Subcutaneous abdominal adipose tissue (tissue), 5 donors: Measurements from ENCODE around the gene SDSL.

Source experiments
- H3K27ac ChIP-seq: one replicate; pipeline ENCODE4 v1.7.0; 2013; ENCODE audit warnings: low read depth, mild to moderate bottlenecking, inconsistent platforms, low read length, moderate library complexity
- H3K27me3 ChIP-seq, 5 donors: one replicate each; pipeline ENCODE4 v1.7.0; 2013; ENCODE audit warnings: low read length in 5 of 5, inconsistent platforms in 1 of 5; ENCODE audit not compliant: control insufficient read depth in 5 of 5, insufficient read depth in 4 of 5
- H3K36me3 ChIP-seq, 5 donors: one replicate each; pipeline ENCODE4 v1.7.0; 2013; ENCODE audit warnings: low read length in 5 of 5; ENCODE audit not compliant: control insufficient read depth in 5 of 5, insufficient read depth in 5 of 5
- H3K4me1 ChIP-seq, 5 donors: one replicate each; pipeline ENCODE4 v1.7.0; 2013; ENCODE audit warnings: low read length in 5 of 5, mild to moderate bottlenecking in 3 of 5, moderate library complexity in 1 of 5; ENCODE audit not compliant: control insufficient read depth in 5 of 5, insufficient read depth in 5 of 5
- H3K4me3 ChIP-seq, 5 donors: one replicate each; pipeline ENCODE4 v1.7.0; 2013; ENCODE audit warnings: low read length in 5 of 5, low read depth in 1 of 5
- H3K9ac ChIP-seq, 5 donors: one replicate each; pipeline ENCODE4 v1.7.0; 2013; ENCODE audit warnings: low read length in 5 of 5, mild to moderate bottlenecking in 4 of 5, moderate library complexity in 3 of 5
- H3K9me3 ChIP-seq, 5 donors: one replicate each; pipeline ENCODE4 v1.7.0; 2013; ENCODE audit warnings: low read length in 5 of 5; ENCODE audit not compliant: control insufficient read depth in 5 of 5
- donor health status: healthy.
- donor health status: healthy.
- donor health status: healthy.
- donor health status: healthy.
- donor health status: healthy.

SDSL gene

GRCh38 chr12:113416091-113416754 lies 6.0 kb upstream of the SDSL start:
- Histone ChIP-seq H3K4me3 (no peak overlapping the region), H3K9me3 (no peaks in the 10 kb centered on the region), H3K9ac (no peak overlapping the region), H3K27me3 (no peaks in the 10 kb centered on the region), H3K36me3 (no peaks in the 10 kb centered on the region), H3K4me1 (peaks cover 0 to 14% (median 3%) of the 10 kb centered on the region in 5 donors), H3K27ac (peak overlapping the region; percentile 6)

DNA sequence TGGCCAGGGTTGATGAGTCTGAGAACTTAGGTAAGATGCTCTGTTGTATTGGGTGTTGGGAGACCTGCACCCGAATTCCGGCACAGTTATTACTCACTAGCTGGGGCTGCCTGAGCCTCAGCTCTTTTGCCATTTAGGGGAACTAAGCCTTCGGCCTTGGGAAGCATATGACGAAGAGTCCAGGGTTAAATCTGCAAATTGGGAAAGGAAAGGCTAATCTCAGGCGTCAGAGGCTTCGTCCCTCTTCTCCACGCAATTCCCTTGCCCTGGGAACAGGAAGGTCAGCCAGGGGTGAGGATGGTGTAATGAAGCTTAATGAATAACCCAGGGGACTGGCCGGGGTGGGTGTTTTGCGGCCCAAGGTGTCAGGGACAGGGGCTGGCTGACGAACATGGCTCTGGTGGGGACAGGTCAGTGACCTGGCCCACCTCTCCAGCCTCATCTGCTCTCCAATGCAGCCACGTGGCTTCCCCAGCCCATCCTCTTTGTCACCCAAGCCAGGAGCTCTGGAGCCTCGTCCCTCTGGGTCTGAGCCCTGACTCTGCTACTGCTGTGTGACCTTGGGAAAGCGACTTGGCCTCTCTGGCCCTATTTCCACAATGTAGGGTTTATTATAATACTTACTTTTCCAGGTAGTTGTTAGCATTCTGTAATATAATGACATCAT lies 3.8 kb upstream of the SDSL start:
- peak overlapping the region in 1 of 5 donors; percentile 50 for H3K9ac ChIP-seq
- H3K9me3 ChIP-seq, result no peaks in the 10 kb centered on the region
- H3K27me3 ChIP-seq, result no peaks in the 10 kb centered on the region
- H3K4me3 ChIP-seq, result no peak overlapping the region
- H3K4me1 ChIP-seq, result peaks cover 6 to 34% (median 17%) of the 10 kb centered on the region in 5 donors
- H3K36me3 ChIP-seq, result no peaks in the 10 kb centered on the region
- no peak overlapping the region for H3K27ac ChIP-seq

- Histone ChIP-seq H3K27me3 (no peaks in the 10 kb centered on the region), H3K36me3 (no peaks in the 10 kb centered on the region), H3K9ac (no peak overlapping the region), H3K27ac (no peak overlapping the region), H3K9me3 (no peaks in the 10 kb centered on the region), H3K4me1 (peaks cover 4 to 34% (median 16%) of the 10 kb centered on the region in 5 donors), H3K4me3 (no peak overlapping the region)
Measured at GRCh38 chr12:113420996-113421595, 1.1 kb upstream of the SDSL start.

DNA sequence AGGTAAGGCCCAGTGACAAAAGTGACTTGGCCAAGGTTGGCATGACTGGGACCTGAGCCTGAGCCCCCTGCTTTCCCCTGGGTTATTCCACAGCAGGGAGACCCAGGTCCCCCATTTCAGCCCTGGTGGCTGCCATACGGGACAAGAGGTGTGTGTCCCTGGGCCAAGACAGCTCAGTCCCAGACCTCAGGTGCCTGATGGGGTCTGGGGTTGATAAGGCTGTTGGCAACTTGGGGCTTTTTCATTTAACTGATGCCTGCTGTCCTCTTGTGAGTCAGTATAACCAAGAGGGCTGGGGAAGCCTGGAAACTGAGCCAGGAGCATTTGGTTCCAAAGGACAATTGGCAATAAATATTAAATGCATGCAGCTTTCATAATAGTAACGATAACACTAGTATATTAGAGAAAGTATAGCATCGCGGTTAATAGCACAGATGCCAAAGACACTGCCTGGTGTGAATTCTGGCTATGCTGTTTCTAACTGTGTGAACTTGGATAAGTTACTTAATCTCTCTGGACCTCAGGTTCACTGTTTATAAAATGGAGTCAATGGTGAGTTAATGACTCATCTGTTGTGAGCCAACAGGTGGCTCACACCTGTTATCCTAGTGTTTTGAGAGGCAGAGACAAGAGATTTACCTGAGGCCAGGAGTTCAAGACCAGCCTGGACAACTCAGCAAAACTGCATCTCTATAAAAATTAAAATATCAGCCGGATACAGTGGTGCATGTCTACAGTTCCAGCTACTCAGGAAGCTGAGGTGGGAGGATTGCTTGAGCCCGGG lies 898 bp downstream of the SDSL start:
- H3K9me3 ChIP-seq, result no peaks in the 10 kb centered on the region
- peaks cover 4 to 29% (median 16%) of the 10 kb centered on the region in 5 donors for H3K4me1 ChIP-seq
- peak overlapping the region; percentile 64 to 77 (median 70) for H3K4me3 ChIP-seq
- no peaks in the 10 kb centered on the region for H3K36me3 ChIP-seq
- H3K27me3 ChIP-seq, result peaks cover 0 to 4% (median 0%) of the 10 kb centered on the region in 5 donors
- peak overlapping the region; percentile 12 for H3K27ac ChIP-seq
- H3K9ac ChIP-seq, result peak overlapping the region in 4 of 5 donors; percentile 60 to 81 (median 76)

- Histone ChIP-seq H3K9ac (no peak overlapping the region), H3K9me3 (no peaks in the 10 kb centered on the region), H3K36me3 (no peaks in the 10 kb centered on the region), H3K4me3 (no peak overlapping the region), H3K4me1 (peaks cover 4 to 21% (median 16%) of the 10 kb centered on the region in 5 donors), H3K27ac (no peak overlapping the region), H3K27me3 (peaks cover 0 to 4% (median 0%) of the 10 kb centered on the region in 5 donors)
Measured at GRCh38 chr12:113424456-113424855, 2.3 kb downstream of the SDSL start.

- peaks cover 4 to 21% (median 16%) of the 10 kb centered on the region in 5 donors for H3K4me1 ChIP-seq
- no peak overlapping the region for H3K9ac ChIP-seq
- H3K9me3 ChIP-seq, result no peaks in the 10 kb centered on the region
- H3K36me3 ChIP-seq, result no peaks in the 10 kb centered on the region
- H3K4me3 ChIP-seq, result no peak overlapping the region
- H3K27ac ChIP-seq, result no peak overlapping the region
- peaks cover 0 to 4% (median 0%) of the 10 kb centered on the region in 5 donors for H3K27me3 ChIP-seq
Measured at GRCh38 chr12:113424915-113425823, 3.0 kb downstream of the SDSL start.

DNA sequence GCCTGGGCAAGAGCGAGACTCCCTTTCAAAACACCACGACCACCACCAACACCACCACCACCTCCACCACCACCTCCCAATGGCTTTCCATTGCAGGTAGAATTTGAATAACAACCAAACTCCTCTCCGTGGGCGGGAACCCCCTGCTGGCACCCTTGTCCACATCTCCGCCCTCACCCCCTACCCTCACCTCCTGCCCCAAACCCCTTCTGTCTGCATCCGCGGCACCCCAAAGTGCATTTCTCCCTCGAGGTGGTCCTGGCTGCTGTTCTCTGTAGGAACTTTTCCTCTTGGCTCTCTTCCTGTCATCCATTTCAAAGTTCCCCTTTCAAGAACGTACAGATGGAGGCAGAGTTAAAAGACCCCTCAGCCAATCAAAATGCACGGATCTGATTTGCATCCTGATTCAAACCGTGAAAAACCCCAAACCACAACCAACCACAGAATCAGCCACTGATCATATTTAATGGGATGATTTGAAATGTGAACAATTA lies 3.8 kb downstream of the SDSL start:
- Histone ChIP-seq H3K36me3 (no peaks in the 10 kb centered on the region), H3K4me1 (peaks cover 4 to 21% (median 16%) of the 10 kb centered on the region in 5 donors), H3K9me3 (no peaks in the 10 kb centered on the region), H3K4me3 (no peak overlapping the region), H3K9ac (no peak overlapping the region), H3K27me3 (peaks cover 0 to 4% (median 0%) of the 10 kb centered on the region in 5 donors), H3K27ac (no peak overlapping the region)

GRCh38 chr12:113427882-113428281 lies 5.7 kb downstream of the SDSL start:
- Histone ChIP-seq H3K9me3 (no peaks in the 10 kb centered on the region), H3K4me1 (peaks cover 0 to 9% (median 7%) of the 10 kb centered on the region in 5 donors), H3K36me3 (no peaks in the 10 kb centered on the region), H3K27ac (no peak overlapping the region), H3K4me3 (no peak overlapping the region), H3K9ac (no peak overlapping the region), H3K27me3 (peaks cover 0 to 4% (median 0%) of the 10 kb centered on the region in 5 donors)

GRCh38 chr12:113428482-113428881 lies 6.3 kb downstream of the SDSL start:
- Histone ChIP-seq H3K27ac (no peak overlapping the region), H3K9me3 (no peaks in the 10 kb centered on the region), H3K9ac (no peak overlapping the region), H3K27me3 (peaks cover 0 to 4% (median 0%) of the 10 kb centered on the region in 5 donors), H3K4me3 (no peak overlapping the region), H3K4me1 (peaks cover 0 to 12% (median 10%) of the 10 kb centered on the region in 5 donors), H3K36me3 (no peaks in the 10 kb centered on the region)
